NB4 (cell line): ENCODE data around the gene MEG3.

Experiments used
- DNase-seq: peaks from one replicate; pipeline ENCODE4 v3.0.0; 2010; ENCODE audit warnings: low read depth
- H3K4me3 ChIP-seq: one replicate; pipeline ENCODE4 v1.5.1; 2011; ENCODE audit warnings: mild to moderate bottlenecking, low read depth, low read length, moderate library complexity
- MYC ChIP-seq: IDR thresholded peaks from 2 replicates; pipeline ENCODE4 v1.6.1; 2011; ENCODE audit warnings: low read depth, low read length
- POLR2A ChIP-seq: IDR thresholded peaks from 2 replicates; pipeline ENCODE4 v1.6.1; 2011; ENCODE audit warnings: mild to moderate bottlenecking; ENCODE audit not compliant: insufficient read length; ENCODE audit errors: extremely low read depth
- TF ChIP-seq, protein P1 (sequence below): IDR thresholded peaks from 2 replicates; pipeline ENCODE4 v1.6.1; 2011; ENCODE audit warnings: low read depth, low read length
- TF ChIP-seq, protein P2 (sequence below): IDR thresholded peaks from one replicate; pipeline ENCODE4 v1.5.1; 2012; ENCODE audit warnings: low read depth, low read length

The MEG3 gene

DNA sequence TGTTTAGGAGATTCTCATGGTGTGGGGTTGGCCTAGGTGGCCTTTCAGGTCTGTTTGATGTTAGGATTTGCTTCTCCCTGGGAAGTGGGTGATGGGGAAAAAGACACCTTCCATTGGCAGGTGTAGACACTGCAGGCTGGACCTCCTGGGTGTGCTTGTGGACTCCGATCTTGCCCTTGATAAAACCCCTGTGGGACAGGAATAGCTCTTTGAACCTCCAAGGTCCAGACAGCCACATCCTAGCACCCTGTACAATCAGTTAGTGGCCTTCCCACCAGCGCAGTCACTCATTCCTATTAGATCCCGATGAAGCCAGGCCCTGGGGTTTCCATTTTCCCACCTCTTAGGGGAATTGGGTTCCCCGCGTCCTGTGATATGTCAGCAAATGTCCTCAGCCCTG is 28.5 kb downstream of the MEG3 start:
- DNase-seq: no peak
- H3K4me3 ChIP-seq: no peak overlapping the region
- TF ChIP-seq, protein P1, sequence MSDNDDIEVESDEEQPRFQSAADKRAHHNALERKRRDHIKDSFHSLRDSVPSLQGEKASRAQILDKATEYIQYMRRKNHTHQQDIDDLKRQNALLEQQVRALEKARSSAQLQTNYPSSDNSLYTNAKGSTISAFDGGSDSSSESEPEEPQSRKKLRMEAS: no peak
- TF ChIP-seq MYC: no peak
- TF ChIP-seq, protein P2, sequence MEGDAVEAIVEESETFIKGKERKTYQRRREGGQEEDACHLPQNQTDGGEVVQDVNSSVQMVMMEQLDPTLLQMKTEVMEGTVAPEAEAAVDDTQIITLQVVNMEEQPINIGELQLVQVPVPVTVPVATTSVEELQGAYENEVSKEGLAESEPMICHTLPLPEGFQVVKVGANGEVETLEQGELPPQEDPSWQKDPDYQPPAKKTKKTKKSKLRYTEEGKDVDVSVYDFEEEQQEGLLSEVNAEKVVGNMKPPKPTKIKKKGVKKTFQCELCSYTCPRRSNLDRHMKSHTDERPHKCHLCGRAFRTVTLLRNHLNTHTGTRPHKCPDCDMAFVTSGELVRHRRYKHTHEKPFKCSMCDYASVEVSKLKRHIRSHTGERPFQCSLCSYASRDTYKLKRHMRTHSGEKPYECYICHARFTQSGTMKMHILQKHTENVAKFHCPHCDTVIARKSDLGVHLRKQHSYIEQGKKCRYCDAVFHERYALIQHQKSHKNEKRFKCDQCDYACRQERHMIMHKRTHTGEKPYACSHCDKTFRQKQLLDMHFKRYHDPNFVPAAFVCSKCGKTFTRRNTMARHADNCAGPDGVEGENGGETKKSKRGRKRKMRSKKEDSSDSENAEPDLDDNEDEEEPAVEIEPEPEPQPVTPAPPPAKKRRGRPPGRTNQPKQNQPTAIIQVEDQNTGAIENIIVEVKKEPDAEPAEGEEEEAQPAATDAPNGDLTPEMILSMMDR: no peak
- TF ChIP-seq POLR2A: no peak

DNA sequence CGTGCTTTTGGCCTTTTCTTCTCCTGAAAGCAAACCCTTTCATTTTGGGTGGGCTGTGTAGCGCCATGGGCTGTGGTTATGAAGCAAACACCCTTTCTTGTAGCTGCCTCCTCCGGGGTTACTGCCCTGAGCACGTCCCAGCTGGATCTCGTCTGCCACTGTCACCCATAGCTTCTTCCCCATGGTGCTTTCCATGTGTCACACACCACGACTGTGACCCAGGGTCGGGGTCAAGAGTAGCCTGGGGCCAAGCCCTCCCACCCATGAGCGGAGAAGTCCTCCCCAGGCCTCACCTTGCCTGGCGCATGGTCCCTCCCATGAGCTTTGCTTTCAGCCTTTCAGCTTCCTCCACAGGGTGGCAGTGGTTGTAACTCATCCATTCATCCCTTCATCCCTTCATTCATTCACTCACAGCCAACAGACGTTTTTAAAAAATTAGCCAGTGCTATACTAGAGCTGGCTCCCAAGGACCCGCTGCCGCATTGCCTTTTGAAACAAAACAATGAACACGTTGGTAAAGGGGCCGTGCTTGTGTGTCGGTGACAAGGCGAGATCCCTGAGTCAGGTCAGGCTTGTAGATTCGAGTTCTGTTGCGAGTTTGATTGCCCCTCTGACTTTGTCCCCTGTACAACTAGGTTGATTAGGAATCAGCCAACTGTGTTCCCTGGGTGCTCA is 29.5 kb downstream of the MEG3 start:
- no peak overlapping the region for H3K4me3 ChIP-seq
- TF ChIP-seq, protein P2: no peak
- TF ChIP-seq MYC (no peak), POLR2A (no peak)
- TF ChIP-seq, protein P1: no peak
- DNase-seq: no peak

DNA sequence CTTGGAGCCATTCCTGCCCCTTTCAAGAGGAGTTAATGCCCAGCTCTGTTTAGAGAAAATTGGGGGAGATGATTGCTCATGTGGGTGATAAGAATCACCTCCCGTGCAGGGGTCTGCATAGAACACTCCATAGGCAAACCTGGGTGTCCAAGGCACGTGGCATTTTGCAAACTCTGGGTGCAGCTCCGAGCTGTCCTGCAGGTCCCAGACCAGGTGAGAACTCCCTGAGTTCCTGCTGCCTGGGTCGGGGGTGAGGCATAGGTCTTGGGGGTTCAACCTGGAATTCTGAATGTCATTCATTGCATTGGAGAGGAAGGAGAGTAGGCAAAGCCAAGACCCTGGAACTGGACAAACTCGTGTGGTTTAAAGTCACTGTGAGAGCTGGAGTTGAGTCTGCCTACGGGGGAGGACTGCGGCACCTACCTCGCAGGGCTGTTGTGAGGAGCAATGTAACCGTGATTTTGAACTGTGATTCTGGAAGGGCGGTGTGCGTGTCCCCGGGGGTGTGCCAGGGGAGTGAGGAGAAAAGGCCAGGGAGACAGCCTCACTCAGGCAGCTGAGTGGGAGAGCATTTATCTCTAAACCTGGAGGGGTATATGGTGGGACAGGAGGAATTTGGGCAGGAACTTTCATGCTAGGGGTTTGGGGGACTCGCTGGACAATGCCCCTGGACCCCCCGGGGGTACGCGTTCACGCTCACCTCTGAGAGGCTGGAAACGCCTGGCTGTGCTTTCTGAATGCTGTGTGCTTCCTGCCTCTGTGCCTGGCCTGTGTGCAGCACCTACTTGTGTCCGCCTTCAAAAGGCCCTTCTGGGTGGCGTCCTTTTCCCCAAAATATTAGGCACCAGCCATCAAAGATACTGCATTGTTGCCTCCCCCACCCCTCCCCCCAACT is 30.4 kb downstream of the MEG3 start:
- no peak for DNase-seq
- TF ChIP-seq, protein P1: no peak
- TF ChIP-seq MYC (no peak), POLR2A (no peak)
- TF ChIP-seq, protein P2: no peak
- no peak overlapping the region for H3K4me3 ChIP-seq

DNA sequence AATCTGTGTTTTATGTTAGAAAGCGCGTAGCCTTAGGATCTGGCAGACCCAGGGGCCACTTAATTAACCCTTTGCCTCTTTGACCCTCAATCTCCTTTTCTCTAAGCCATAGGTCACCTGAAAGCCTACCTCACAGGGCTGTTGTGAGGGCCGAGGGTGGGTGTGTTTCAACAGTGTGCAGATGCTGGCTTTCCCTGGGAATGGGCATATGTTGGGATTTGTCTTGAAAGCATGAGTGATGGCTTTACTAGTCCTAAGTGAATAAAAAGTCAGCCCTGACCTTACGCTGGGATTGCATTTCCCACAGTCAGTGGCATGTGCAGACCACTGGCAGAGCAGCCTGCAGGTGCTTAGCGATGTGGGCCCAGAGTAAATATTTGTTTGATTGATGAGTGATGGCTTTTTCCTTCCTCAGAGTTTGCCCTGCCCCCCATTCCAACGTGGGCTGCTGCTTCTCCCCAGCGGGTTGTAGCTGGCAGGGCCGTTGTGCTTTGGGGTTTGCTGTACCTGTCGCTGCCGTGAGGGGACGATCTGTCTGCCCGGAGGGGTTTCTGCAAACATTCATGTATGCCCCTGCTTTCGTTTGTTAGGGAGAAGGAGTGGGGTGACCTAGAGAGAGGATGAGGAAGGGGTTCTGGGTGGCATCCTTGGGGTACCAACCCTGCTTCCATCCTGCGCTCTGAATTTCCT is 31.5 kb downstream of the MEG3 start:
- no peak for DNase-seq
- TF ChIP-seq POLR2A (no peak), MYC (no peak)
- TF ChIP-seq, protein P1: no peak
- TF ChIP-seq, protein P2: no peak
- H3K4me3 ChIP-seq: no peak overlapping the region

DNA sequence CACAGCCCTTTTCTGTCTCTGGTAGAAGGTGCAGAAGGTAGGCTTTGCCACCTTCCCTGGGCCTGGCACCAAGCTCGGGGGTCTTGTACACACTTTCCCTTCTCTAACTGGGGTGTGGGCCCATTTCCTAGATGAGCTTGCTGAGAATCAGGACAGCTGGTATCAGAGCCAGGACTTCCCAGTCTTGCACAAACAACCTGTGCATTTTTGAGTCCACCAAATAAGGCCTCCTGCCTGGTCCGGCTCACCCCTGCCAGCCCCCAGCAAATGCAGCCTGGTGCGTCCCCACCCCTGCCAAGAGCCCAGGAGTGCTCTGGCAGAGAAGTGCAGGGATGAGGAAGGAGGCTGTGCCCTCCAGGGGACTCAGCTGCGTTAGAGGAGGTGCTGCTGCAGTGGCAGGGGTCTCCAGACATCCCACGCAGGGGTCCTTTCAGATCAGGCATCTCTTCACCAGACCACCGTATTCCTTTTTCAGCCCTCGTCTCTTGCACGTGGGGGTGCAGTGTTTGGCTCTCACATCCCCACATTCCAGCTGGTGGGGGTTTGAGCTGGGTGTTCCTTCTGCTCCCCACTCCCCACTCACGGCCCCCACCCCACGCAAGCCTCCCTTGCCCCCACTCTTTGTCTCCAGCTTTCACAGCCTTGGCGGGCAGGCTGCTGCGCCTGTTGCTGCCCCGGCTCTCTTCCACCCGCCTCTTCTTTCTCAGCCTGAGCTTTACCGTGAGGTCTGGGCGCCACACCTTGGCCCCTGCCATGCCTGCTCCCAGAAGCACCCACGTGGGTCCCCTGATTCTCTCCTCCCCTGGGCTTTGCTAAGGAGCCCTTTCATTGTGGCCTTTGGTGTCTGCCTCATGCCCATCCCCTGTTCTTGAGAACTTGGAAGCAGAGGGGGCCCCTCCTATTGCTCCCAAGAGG is 32.3 kb downstream of the MEG3 start:
- DNase-seq: no peak
- TF ChIP-seq MYC (no peak), POLR2A (no peak)
- TF ChIP-seq, protein P2: no peak
- TF ChIP-seq, protein P1: no peak

More for the DNA sequence above, 32.3 kb downstream of the MEG3 start:
- H3K4me3 ChIP-seq: no peak overlapping the region
